ENCODE measurements around the gene BTBD9.

Gene BTBD9

GRCh38 chr6:38684904-38685303 is 45.2 kb upstream of the BTBD9 start:
- TF ChIP-seq CTCF (IDR thresholded peaks at IDR 0.05; ENCODE audit: low read depth, low read length), result no peak
- no peak for DNase-seq
- H3K27me3 ChIP-seq (ENCODE audit: insufficient read depth, low read depth, severe bottlenecking), result no peaks in the 10 kb centered on the region

GRCh38 chr6:38684237-38684636 is 44.5 kb upstream of the BTBD9 start:
- no peak for TF ChIP-seq CTCF (IDR thresholded peaks at IDR 0.05; ENCODE audit: low read depth, low read length)
- H3K27ac ChIP-seq, result no peak overlapping the region
- peaks cover 63% of the 10 kb centered on the region for H3K36me3 ChIP-seq
- H3K9me3 ChIP-seq (ENCODE audit: severe bottlenecking), result no peaks in the 10 kb centered on the region
- H3K27me3 ChIP-seq (ENCODE audit: insufficient read depth, low read depth, severe bottlenecking), result no peaks in the 10 kb centered on the region
- DNase-seq, result no peak
- no peak overlapping the region for H3K4me3 ChIP-seq (ENCODE audit: low read depth, low read length)

More at GRCh38 chr6:38684904-38685303, 45.2 kb upstream of the BTBD9 start:
- no peak overlapping the region for H3K27ac ChIP-seq
- H3K36me3 ChIP-seq, result peaks cover 57% of the 10 kb centered on the region
- H3K4me3 ChIP-seq (ENCODE audit: low read depth, low read length), result no peak overlapping the region
- no peaks in the 10 kb centered on the region for H3K9me3 ChIP-seq (ENCODE audit: severe bottlenecking)

- Histone ChIP-seq H3K36me3 (peaks cover 82% of the 10 kb centered on the region), H3K4me3 (ENCODE audit: low read depth, low read length) (no peak overlapping the region), H3K9me3 (ENCODE audit: severe bottlenecking) (no peaks in the 10 kb centered on the region), H3K27ac (no peak overlapping the region), H3K27me3 (ENCODE audit: insufficient read depth, low read depth, severe bottlenecking) (no peaks in the 10 kb centered on the region)
- no peak for DNase-seq
- TF ChIP-seq CTCF (IDR thresholded peaks at IDR 0.05; ENCODE audit: low read depth, low read length), result no peak
These were observed 42.1 kb upstream of the BTBD9 start for GRCh38 chr6:38681850-38682249.

- Histone ChIP-seq H3K27ac (no peak overlapping the region), H3K4me3 (ENCODE audit: low read depth, low read length) (no peak overlapping the region), H3K36me3 (peaks cover 94% of the 10 kb centered on the region), H3K9me3 (ENCODE audit: severe bottlenecking) (no peaks in the 10 kb centered on the region), H3K27me3 (ENCODE audit: insufficient read depth, low read depth, severe bottlenecking) (no peaks in the 10 kb centered on the region)
- no peak for TF ChIP-seq CTCF (IDR thresholded peaks at IDR 0.05; ENCODE audit: low read depth, low read length)
- DNase-seq, result no peak
These were observed 39.9 kb upstream of the BTBD9 start for GRCh38 chr6:38679668-38680067.

GRCh38 chr6:38678178-38678760 is 38.5 kb upstream of the BTBD9 start:
- H3K36me3 ChIP-seq, result peaks cover 85% of the 10 kb centered on the region

More at GRCh38 chr6:38678178-38678760, 38.5 kb upstream of the BTBD9 start:
- no peak for TF ChIP-seq CTCF (IDR thresholded peaks at IDR 0.05; ENCODE audit: low read depth, low read length)
- Histone ChIP-seq H3K27me3 (ENCODE audit: insufficient read depth, low read depth, severe bottlenecking) (no peaks in the 10 kb centered on the region), H3K9me3 (ENCODE audit: severe bottlenecking) (no peaks in the 10 kb centered on the region), H3K27ac (no peak overlapping the region), H3K4me3 (ENCODE audit: low read depth, low read length) (no peak overlapping the region)
- DNase-seq, result no peak

All from WERI-Rb-1 (cell line).